RWPE1 (cell line): ENCODE data around the gene SREBF1.

ENCODE experiments used
- CTCF ChIA-PET: fragments of 350-600 bp; sonication (Branson Sonifier 250); formaldehyde crosslinking; extraction: SDS; loops from one replicate; lab custom pipeline; 2021; lab: Yijun Ruan, JAX
- POLR2A ChIA-PET: fragments of 400-600 bp; formaldehyde crosslinking; extraction: SDS; loops from one replicate; lab custom pipeline; 2020; ENCODE audit warnings: antibody characterized with exemption; ENCODE audit not compliant: low non-redundant PET; lab: Yijun Ruan, JAX
- DNase-seq: peaks from one replicate; pipeline ENCODE4 v3.0.0; 2012; ENCODE audit warnings: low spot score
- H3K27ac ChIP-seq: fragments of 450-650 bp; 2 replicates; pipeline ENCODE4 v1.5.1; 2017
- CTCF ChIP-seq: fragments of 450-650 bp; conservative IDR thresholded peaks from 2 replicates; pipeline ENCODE4 v1.5.1; 2017; ENCODE audit warnings: low read depth, mild to moderate bottlenecking

The SREBF1 gene

GRCh38 chr17:17819111-17819510 lies 17.7 kb downstream of the SREBF1 start:
- ChIA-PET POLR2A (no interaction called here), CTCF (no interaction called here)
- no peak for TF ChIP-seq CTCF
- DNase-seq: no peak
- peak overlapping the region; percentile 97 for H3K27ac ChIP-seq

DNA sequence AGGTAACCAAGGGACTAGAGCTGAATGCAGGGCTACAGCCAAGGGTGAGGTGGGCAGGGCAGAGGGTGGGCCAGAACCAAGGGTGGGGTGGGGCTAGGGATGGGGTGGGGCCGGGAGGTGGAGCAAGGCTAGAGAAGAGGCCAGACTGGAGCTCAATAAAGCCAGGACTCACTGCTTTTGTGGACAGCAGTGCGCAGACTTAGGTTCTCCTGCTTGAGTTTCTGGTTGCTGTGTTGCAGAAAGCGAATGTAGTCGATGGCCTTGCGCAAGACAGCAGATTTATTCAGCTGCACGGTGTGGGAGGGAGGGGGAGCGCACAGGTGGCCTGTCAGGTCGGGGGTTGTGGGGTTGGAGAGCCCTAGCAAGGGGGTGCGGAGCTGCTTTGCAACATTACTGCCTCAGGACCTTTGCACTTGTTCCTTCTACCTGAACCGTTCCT lies 18.7 kb downstream of the SREBF1 start:
- POLR2A ChIA-PET: interaction anchor here (0.5 to 1.0 kb wide), 3 partner anchors 18 to 120 kb away, joined by 3 to 4 read pairs (median 3); no protein-coding TSS in a partner anchor
- no peak for DNase-seq
- peak overlapping the region; percentile 97 for H3K27ac ChIP-seq
- CTCF ChIA-PET: no interaction called here
- TF ChIP-seq CTCF: no peak

GRCh38 chr17:17817552-17817947 lies 19.2 kb downstream of the SREBF1 start:
- peak overlapping the region; percentile 97 for H3K27ac ChIP-seq
- CTCF ChIA-PET: no interaction called here
- DNase-seq: no peak
- TF ChIP-seq CTCF: no peak
- POLR2A ChIA-PET: interaction anchor here (0.5 to 1.0 kb wide), 2 partner anchors 19 to 84 kb away, joined by 3 to 4 read pairs; no protein-coding TSS in a partner anchor

DNA sequence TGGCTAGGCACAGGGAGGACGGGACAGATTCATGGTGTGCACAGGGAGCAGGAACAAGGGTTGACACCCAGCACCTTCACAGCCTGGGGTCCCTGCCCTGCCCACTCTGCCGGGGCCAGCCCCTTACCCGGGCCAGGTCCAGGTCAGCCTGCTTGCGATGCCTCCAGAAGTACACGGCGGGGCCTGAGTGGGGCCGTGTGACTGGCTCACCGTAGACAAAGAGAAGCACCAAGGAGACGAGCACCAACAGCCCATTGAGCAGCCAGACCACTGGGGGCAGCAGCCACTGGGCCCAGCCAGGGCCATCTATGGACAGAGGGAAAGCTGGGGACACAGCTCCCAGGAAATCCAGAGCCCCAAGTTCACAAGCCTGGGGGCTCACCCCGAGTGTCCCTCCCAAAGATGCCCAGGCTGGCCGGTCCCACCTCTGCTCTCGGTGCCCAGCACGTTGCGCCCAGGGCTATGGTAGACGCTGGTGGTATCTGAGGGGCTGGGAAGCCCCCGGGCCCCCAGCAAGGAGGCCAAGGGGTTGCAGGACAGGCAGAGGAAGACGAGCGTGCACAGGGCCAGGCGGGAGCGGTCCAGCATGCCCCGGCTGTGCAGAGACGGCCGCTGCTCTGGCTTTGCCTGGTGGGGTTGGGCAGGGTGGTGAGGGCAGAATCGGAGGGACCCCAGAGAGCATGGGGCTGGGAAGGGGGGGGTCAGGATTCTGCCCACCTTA lies 19.8 kb downstream of the SREBF1 start:
- POLR2A ChIA-PET: no interaction called here
- peak overlapping the region; percentile 97 for H3K27ac ChIP-seq
- DNase-seq: no peak
- TF ChIP-seq CTCF: no peak
- CTCF ChIA-PET: no interaction called here

DNA sequence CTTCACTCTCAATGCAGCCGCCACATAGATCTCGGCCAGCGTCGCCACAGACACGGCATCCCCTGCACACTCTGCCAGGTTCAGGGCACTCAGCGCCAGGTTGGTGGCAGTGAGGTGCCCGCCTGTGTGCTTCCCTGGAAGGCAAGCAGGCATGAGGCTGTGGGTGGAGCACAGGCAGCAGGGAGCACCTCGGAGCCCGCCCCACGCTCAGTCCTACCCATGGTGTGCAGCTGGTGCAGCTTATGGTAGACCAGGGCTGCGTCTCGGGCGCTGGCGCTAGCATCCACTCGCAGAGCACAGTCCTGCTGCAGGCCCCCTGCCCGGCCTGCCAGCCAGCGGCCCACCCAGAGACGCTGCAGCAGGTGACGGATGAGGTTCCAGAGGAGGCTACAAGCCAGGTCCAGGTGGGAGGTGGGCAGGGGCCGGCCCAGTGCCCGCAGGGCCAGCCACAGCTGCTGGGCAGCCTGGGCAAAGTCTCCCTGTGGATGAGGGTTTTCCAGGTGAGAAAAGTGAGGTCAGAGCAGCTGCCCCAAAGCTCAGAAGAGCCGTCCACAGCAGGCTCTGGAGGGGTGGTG lies 20.5 kb downstream of the SREBF1 start:
- no peak for TF ChIP-seq CTCF
- no peak for DNase-seq
- POLR2A ChIA-PET: no interaction called here
- CTCF ChIA-PET: interaction anchor here (0.7 kb wide), 1 partner anchor 472 kb away, joined by 3 read pairs; no protein-coding TSS in a partner anchor
- H3K27ac ChIP-seq: peak overlapping the region; percentile 97

- ChIA-PET POLR2A (no interaction called here), CTCF (interaction anchor here (0.7 kb wide), 1 partner anchor 471 kb away, joined by 3 read pairs; no protein-coding TSS in a partner anchor)
- TF ChIP-seq CTCF: no peak
- H3K27ac ChIP-seq: peak overlapping the region; percentile 97
- no peak for DNase-seq
Observed at GRCh38 chr17:17815436-17816200, 21.2 kb downstream of the SREBF1 start.
